Breast epithelium (tissue), 4 donors: ENCODE measurements around the gene CREG1. TPM values are rescaled to one million over a fixed set of nuclear protein-coding genes. Genes with fewer than 3 reads are reported as not detected.
A peak's percentile ranks its signal among the peaks of the same experiment; 100 is the strongest.

Source experiments
- DNase-seq, 2 donors: peaks; one replicate each; pipeline ENCODE4 v3.0.0-alpha.2; 2019; ENCODE audit warnings: low spot score in 2 of 2
- H3K27ac ChIP-seq, 2 donors: fragments of 200-600 bp; sonication (generic) in 1 of 2; one replicate each; pipeline ENCODE4 v1.5.1; 2016 to 2019; ENCODE audit warnings: mild to moderate bottlenecking in 1 of 2
- H3K27me3 ChIP-seq, 2 donors: fragments of 200-600 bp; sonication (generic) in 1 of 2; one replicate each; pipeline versions ENCODE4 v1.5.1 to v1.6.0; 2017 to 2019; ENCODE audit warnings: control low read depth in 1 of 2, mild to moderate bottlenecking in 1 of 2
- H3K36me3 ChIP-seq: fragments of 200-600 bp; one replicate; pipeline ENCODE4 v1.5.1; 2019
- H3K4me1 ChIP-seq, 2 donors: fragments of 200-600 bp; sonication (generic); one replicate each; pipeline ENCODE4 v1.5.1; 2016 to 2019; ENCODE audit warnings: control low read depth in 1 of 2
- H3K4me3 ChIP-seq, 3 donors: fragments of 200-600 bp; sonication (generic); 1 replicate in 2 of 3; 2 replicates in 1 of 3; pipeline ENCODE4 v1.5.1; 2016 to 2019; ENCODE audit warnings: mild to moderate bottlenecking in 3 of 3, moderate library complexity in 2 of 3
- H3K9me3 ChIP-seq, 2 donors: fragments of 200-600 bp; sonication (generic) in 1 of 2; one replicate each; pipeline ENCODE4 v1.5.1; 2016 to 2019; ENCODE audit warnings: control low read depth in 1 of 2
- POLR2A ChIP-seq: fragments of 450-650 bp; IDR thresholded peaks from one replicate; pipeline ENCODE4 v1.6.1; 2016; ENCODE audit warnings: antibody characterized with exemption, mild to moderate bottlenecking, moderate library complexity
- POLR2AphosphoS5 ChIP-seq, 3 donors: sonication (generic); formaldehyde crosslinking; IDR thresholded peaks; one replicate each; pipeline ENCODE4 v1.6.1; 2017; ENCODE audit warnings: antibody characterized with exemption in 3 of 3
- intact Hi-C: fragments of 100-400 bp; cut with DNase I; formaldehyde crosslinking; loops from one replicate; pipeline ENCODE4 v1.15.1; 2023; ENCODE audit warnings: low total_unique reads
- total RNA-seq, 3 donors: library from RNA; depleted of rRNA; stranded (reverse); fragments of >200 nt; gene quantifications; one replicate each; pipeline ENCODE4 v1.1.0, GENCODE V29; 2016
- TF ChIP-seq, protein P1 (sequence below), 3 donors: fragments of 450-650 bp; IDR thresholded peaks; one replicate each; pipeline ENCODE4 v1.5.1; 2016 to 2017; ENCODE audit warnings: antibody characterized with exemption in 3 of 3, mild to moderate bottlenecking in 3 of 3, moderate library complexity in 3 of 3

CREG1 gene
- total RNA-seq, 3 donors from 2014 or later: 156 to 444 (median 190) TPM

GRCh38 chr1:167526667-167527383 lies 26.7 kb downstream of the CREG1 start:
- intact Hi-C loops: no loop called here
- no peak for DNase-seq
- TF ChIP-seq POLR2A: no peak
- no peak for TF ChIP-seq POLR2AphosphoS5 (IDR thresholded peaks at IDR 0.05)
- TF ChIP-seq, protein P1, sequence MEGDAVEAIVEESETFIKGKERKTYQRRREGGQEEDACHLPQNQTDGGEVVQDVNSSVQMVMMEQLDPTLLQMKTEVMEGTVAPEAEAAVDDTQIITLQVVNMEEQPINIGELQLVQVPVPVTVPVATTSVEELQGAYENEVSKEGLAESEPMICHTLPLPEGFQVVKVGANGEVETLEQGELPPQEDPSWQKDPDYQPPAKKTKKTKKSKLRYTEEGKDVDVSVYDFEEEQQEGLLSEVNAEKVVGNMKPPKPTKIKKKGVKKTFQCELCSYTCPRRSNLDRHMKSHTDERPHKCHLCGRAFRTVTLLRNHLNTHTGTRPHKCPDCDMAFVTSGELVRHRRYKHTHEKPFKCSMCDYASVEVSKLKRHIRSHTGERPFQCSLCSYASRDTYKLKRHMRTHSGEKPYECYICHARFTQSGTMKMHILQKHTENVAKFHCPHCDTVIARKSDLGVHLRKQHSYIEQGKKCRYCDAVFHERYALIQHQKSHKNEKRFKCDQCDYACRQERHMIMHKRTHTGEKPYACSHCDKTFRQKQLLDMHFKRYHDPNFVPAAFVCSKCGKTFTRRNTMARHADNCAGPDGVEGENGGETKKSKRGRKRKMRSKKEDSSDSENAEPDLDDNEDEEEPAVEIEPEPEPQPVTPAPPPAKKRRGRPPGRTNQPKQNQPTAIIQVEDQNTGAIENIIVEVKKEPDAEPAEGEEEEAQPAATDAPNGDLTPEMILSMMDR (IDR thresholded peaks at IDR 0.05): no peak

GRCh38 chr1:167524651-167525050 lies 28.9 kb downstream of the CREG1 start:
- H3K27ac ChIP-seq: no peak overlapping the region
- no peak for TF ChIP-seq POLR2A
- TF ChIP-seq, protein P1 (IDR thresholded peaks at IDR 0.05): no peak
- TF ChIP-seq POLR2AphosphoS5 (IDR thresholded peaks at IDR 0.05): no peak
- H3K36me3 ChIP-seq: no peaks in the 10 kb centered on the region
- H3K4me1 ChIP-seq: no peaks in the 10 kb centered on the region
- no peaks in the 10 kb centered on the region for H3K27me3 ChIP-seq
- intact Hi-C loops: no loop called here
- H3K4me3 ChIP-seq: no peak overlapping the region
- no peaks in the 10 kb centered on the region for H3K9me3 ChIP-seq
- DNase-seq: no peak

More at GRCh38 chr1:167526667-167527383, 26.7 kb downstream of the CREG1 start:
- H3K27me3 ChIP-seq: no peaks in the 10 kb centered on the region
- H3K27ac ChIP-seq: no peak overlapping the region
- H3K4me3 ChIP-seq: no peak overlapping the region
- H3K9me3 ChIP-seq: no peaks in the 10 kb centered on the region
- no peaks in the 10 kb centered on the region for H3K4me1 ChIP-seq
- H3K36me3 ChIP-seq: no peaks in the 10 kb centered on the region

GRCh38 chr1:167522246-167522645 lies 31.3 kb downstream of the CREG1 start:
- Histone ChIP-seq H3K27me3 (no peaks in the 10 kb centered on the region), H3K36me3 (no peaks in the 10 kb centered on the region), H3K4me3 (no peak overlapping the region), H3K27ac (no peak overlapping the region), H3K9me3 (no peaks in the 10 kb centered on the region), H3K4me1 (no peaks in the 10 kb centered on the region)
- TF ChIP-seq POLR2A (no peak), POLR2AphosphoS5 (IDR thresholded peaks at IDR 0.05) (no peak)
- TF ChIP-seq, protein P1 (IDR thresholded peaks at IDR 0.05): no peak
- no peak for DNase-seq
- intact Hi-C loops: no loop called here

- H3K36me3 ChIP-seq: no peaks in the 10 kb centered on the region
- intact Hi-C loops: no loop called here
- no peaks in the 10 kb centered on the region for H3K27me3 ChIP-seq
- no peak overlapping the region for H3K4me3 ChIP-seq
- no peak overlapping the region for H3K27ac ChIP-seq
- no peaks in the 10 kb centered on the region for H3K4me1 ChIP-seq
- no peaks in the 10 kb centered on the region for H3K9me3 ChIP-seq
- TF ChIP-seq POLR2A (no peak), POLR2AphosphoS5 (IDR thresholded peaks at IDR 0.05) (no peak)
- TF ChIP-seq, protein P1 (IDR thresholded peaks at IDR 0.05): no peak
- no peak for DNase-seq
Observed at GRCh38 chr1:167520711-167521206, 32.8 kb downstream of the CREG1 start.

GRCh38 chr1:167518331-167518700 lies 35.2 kb downstream of the CREG1 start, which contains the start of gene CD247:
TSS of gene CD247 (minus strand) at chr1:167518529. CDS start at chr1:167518465, 64 bp downstream.
- Histone ChIP-seq H3K4me3 (peak within 1 kb of the TSS in 2 of 3 donors; percentile 11 to 22), H3K27ac (no peak within 1 kb of the TSS), H3K9me3 (no peaks in the 10 kb centered on the region), H3K36me3 (no peaks in the 10 kb centered on the region), H3K27me3 (no peaks in the 10 kb centered on the region), H3K4me1 (no peaks in the 10 kb centered on the region)
- TF ChIP-seq, protein P1 (IDR thresholded peaks at IDR 0.05): no peak
- TF ChIP-seq POLR2A (no peak), POLR2AphosphoS5 (IDR thresholded peaks at IDR 0.05) (no peak)
- intact Hi-C loops: no loop called here
- DNase-seq: no peak
